ENCODE data around the gene WDFY4. TPM values are rescaled to one million over a fixed set of nuclear protein-coding genes. Genes with fewer than 3 reads are reported as not detected.

The WDFY4 gene
- total RNA-seq, 1 donor from 2014 or later = 6.4 TPM

DNA sequence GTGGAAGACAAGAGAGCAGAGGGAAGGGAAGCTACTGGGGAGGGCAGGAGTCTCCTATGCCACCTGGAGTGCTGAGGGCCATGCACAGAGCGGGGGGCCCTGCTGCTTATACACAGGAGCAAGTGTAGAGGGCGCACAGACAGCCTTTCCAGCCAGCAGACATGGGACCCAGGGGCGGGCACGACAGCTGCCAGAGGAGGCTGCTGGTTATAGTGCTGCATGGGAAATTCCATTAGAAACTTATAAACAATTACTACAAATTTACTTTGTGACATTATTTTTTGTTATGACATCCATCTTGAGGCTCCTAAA is 90.5 kb downstream of the WDFY4 start:
- no peak for DNase-seq (ENCODE audit: extremely low spot score in 2 of 2)

DNA sequence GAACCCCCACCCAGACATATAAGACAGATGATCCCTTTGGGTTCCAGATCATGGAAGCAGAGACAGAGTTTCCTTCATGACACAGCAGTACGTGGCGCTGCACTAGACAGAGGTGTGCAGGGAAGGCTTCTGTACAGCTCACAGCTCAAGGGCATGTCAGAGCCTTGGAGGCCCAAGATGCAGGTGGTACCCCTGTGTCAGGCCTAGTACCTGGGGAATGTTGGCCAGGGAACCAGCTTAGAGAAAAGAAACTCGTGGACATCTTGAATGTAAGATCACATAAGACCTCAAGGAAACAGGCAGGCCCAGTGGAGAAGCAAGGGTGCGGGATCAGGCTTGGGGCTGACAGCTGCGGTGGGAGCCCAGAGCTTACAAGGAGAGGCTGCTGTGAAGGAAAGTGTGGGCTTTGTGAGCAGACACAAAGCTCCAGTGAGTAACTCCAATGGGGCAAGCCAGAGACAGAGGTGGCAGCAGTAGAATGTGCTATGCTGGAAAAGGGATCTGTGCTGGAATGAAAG is 91.4 kb downstream of the WDFY4 start:
- no peak overlapping the region for H3K27ac ChIP-seq
- no peaks in the 10 kb centered on the region for H3K4me1 ChIP-seq
- no peaks in the 10 kb centered on the region for H3K27me3 ChIP-seq
- no peak overlapping the region for H3K4me3 ChIP-seq
- no peaks in the 10 kb centered on the region for H3K9me3 ChIP-seq
- H3K36me3 ChIP-seq = no peaks in the 10 kb centered on the region
- intact Hi-C loops (cut with DNase I) = no loop called here
- TF ChIP-seq, protein P1, sequence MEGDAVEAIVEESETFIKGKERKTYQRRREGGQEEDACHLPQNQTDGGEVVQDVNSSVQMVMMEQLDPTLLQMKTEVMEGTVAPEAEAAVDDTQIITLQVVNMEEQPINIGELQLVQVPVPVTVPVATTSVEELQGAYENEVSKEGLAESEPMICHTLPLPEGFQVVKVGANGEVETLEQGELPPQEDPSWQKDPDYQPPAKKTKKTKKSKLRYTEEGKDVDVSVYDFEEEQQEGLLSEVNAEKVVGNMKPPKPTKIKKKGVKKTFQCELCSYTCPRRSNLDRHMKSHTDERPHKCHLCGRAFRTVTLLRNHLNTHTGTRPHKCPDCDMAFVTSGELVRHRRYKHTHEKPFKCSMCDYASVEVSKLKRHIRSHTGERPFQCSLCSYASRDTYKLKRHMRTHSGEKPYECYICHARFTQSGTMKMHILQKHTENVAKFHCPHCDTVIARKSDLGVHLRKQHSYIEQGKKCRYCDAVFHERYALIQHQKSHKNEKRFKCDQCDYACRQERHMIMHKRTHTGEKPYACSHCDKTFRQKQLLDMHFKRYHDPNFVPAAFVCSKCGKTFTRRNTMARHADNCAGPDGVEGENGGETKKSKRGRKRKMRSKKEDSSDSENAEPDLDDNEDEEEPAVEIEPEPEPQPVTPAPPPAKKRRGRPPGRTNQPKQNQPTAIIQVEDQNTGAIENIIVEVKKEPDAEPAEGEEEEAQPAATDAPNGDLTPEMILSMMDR (IDR thresholded peaks at IDR 0.05) = no peak
- TF ChIP-seq POLR2AphosphoS5 (IDR thresholded peaks at IDR 0.05; ENCODE audit: insufficient read depth in 1 of 2, low read depth in 1 of 2) (no peak), POLR2A (IDR thresholded peaks at IDR 0.05) (no peak)
- peak in 1 of 2 donors; percentile 78 for DNase-seq (ENCODE audit: extremely low spot score in 2 of 2)

More for the DNA sequence above, 90.5 kb downstream of the WDFY4 start:
- Histone ChIP-seq H3K4me3 (no peak overlapping the region), H3K36me3 (no peaks in the 10 kb centered on the region), H3K4me1 (no peaks in the 10 kb centered on the region), H3K9me3 (no peaks in the 10 kb centered on the region), H3K27me3 (no peaks in the 10 kb centered on the region), H3K27ac (no peak overlapping the region)
- intact Hi-C loops (cut with DNase I) = no loop called here
- no peak for TF ChIP-seq POLR2AphosphoS5 (IDR thresholded peaks at IDR 0.05; ENCODE audit: insufficient read depth in 1 of 2, low read depth in 1 of 2)
- TF ChIP-seq, protein P1 (IDR thresholded peaks at IDR 0.05) = no peak
- no peak for TF ChIP-seq POLR2A (IDR thresholded peaks at IDR 0.05)

DNA sequence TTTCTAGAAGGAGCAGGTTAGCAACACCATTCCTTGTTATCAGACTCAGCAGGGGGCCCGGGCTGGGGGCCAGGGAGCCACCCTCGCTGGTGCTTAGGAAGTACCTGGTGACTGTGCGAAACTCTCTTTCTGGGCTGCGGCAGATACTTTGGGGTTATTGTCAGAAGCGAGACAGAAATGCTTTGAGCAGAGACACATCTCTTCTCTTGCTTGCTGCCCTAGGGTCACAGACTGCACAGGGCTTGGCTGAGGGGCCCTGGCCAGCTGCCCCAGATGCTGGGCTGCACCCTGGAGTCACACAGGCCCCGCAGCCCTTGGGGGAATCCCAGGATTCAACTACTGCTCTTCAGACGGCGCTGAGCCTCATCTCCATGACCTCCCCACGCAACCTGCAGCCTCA is 91.9 kb downstream of the WDFY4 start:
- Histone ChIP-seq H3K36me3 (no peaks in the 10 kb centered on the region), H3K27ac (no peak overlapping the region), H3K27me3 (no peaks in the 10 kb centered on the region), H3K9me3 (no peaks in the 10 kb centered on the region), H3K4me3 (no peak overlapping the region), H3K4me1 (no peaks in the 10 kb centered on the region)
- intact Hi-C loops (cut with DNase I) = no loop called here
- DNase-seq (ENCODE audit: extremely low spot score in 2 of 2) = no peak
- TF ChIP-seq POLR2A (IDR thresholded peaks at IDR 0.05) (no peak), POLR2AphosphoS5 (IDR thresholded peaks at IDR 0.05; ENCODE audit: insufficient read depth in 1 of 2, low read depth in 1 of 2) (no peak)
- TF ChIP-seq, protein P1 (IDR thresholded peaks at IDR 0.05) = no peak

DNA sequence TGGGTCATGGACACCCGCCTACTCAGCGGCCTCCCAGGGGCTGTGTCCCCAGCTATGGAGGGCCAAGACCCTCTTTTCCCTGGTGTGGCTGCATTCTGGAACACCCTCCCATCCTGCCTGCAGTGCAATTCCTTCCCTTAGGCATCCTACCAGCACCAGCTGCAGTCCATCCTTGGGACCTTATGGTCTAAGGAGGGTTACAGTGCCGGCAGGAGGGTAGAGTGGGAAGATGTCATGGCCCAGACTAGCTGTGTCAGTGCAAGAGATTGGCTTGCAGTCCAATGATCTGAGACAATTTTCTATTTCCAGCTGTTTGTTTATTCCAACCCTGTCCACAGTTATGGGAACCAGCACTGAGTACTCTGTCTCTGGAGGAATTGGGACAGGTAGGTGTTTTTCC is 92.4 kb downstream of the WDFY4 start:
- intact Hi-C loops (cut with DNase I) = no loop called here
- Histone ChIP-seq H3K36me3 (no peaks in the 10 kb centered on the region), H3K27ac (no peak overlapping the region), H3K27me3 (no peaks in the 10 kb centered on the region), H3K4me3 (no peak overlapping the region), H3K4me1 (no peaks in the 10 kb centered on the region), H3K9me3 (no peaks in the 10 kb centered on the region)
- TF ChIP-seq, protein P1 (IDR thresholded peaks at IDR 0.05) = no peak
- TF ChIP-seq POLR2A (IDR thresholded peaks at IDR 0.05) (no peak), POLR2AphosphoS5 (IDR thresholded peaks at IDR 0.05; ENCODE audit: insufficient read depth in 1 of 2, low read depth in 1 of 2) (no peak)
- peak in 1 of 2 donors; percentile 42 for DNase-seq (ENCODE audit: extremely low spot score in 2 of 2)

DNA sequence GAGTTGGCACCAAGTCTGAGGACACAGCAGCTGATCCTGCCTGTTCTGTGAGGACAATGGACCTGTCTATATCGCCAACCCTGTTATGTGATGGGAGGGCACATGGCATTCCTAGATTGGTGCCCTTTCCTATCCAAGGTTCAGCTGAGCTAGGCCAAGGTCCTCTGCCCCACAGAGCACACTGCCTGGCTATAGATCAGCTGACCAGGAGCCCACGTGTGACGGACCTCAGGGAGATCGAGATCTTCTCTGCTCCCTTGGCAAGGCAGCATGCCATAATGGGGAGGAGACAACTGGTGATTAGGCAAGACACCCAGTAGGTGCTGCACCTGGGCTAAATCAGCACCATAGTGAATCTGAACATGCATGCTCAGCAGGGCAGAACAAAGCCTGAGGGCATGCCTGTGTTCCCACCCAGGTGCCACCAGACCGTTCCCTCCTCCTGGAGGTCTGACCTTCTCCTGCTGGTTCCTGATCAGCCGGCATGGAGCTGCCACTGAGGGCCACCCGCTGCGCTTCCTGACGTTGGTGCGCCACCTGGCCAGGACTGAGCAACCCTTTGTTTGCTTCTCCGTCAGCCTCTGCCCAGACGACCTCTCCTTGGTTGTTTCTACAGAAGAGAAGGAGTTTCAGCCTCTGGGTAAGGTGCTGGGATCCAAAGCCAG is 93.7 kb downstream of the WDFY4 start:
- H3K27me3 ChIP-seq = no peaks in the 10 kb centered on the region
- H3K9me3 ChIP-seq = no peaks in the 10 kb centered on the region
- H3K4me1 ChIP-seq = no peaks in the 10 kb centered on the region
- H3K27ac ChIP-seq = no peak overlapping the region
- H3K36me3 ChIP-seq = no peaks in the 10 kb centered on the region
- TF ChIP-seq, protein P1 (IDR thresholded peaks at IDR 0.05) = no peak
- no peak for TF ChIP-seq POLR2A (IDR thresholded peaks at IDR 0.05)
- no peak for TF ChIP-seq POLR2AphosphoS5 (IDR thresholded peaks at IDR 0.05; ENCODE audit: insufficient read depth in 1 of 2, low read depth in 1 of 2)
- peak in 1 of 2 donors; percentile 74 for DNase-seq (ENCODE audit: extremely low spot score in 2 of 2)
- H3K4me3 ChIP-seq = no peak overlapping the region
- intact Hi-C loops (cut with DNase I) = no loop called here
